SK-N-SH (cell line): ENCODE data around the gene MYBPC3. TPM values are rescaled to one million over a fixed set of nuclear protein-coding genes. Genes with fewer than 3 reads are reported as not detected.

Experiments
- CTCF ChIA-PET: fragments of 300-600, 350-600 bp; formaldehyde crosslinking; extraction: SDS; loops from one replicate; lab custom pipeline; 2021; lab: Yijun Ruan, JAX
- POLR2A ChIA-PET: fragments of 350-600 bp; sonication (Branson Sonifier 250); formaldehyde crosslinking; extraction: SDS; loops from one replicate; lab custom pipeline; 2020; ENCODE audit warnings: antibody characterized with exemption, inconsistent platforms; lab: Yijun Ruan, JAX
- DNase-seq: peaks from one replicate; pipeline ENCODE4 v3.0.0; 2012
- H2AFZ ChIP-seq: fragments of 200-600 bp; sonication (generic); 2 replicates; pipeline ENCODE4 v1.8.1; 2016; ENCODE audit warnings: antibody characterized with exemption, mild to moderate bottlenecking, low read depth
- H3F3A ChIP-seq: fragments of 200-600 bp; sonication (generic); replicated peaks from 2 replicates; pipeline ENCODE3; 2016; ENCODE audit warnings: antibody characterized with exemption, mild to moderate bottlenecking; ENCODE audit not compliant: insufficient read depth
- H3K27ac ChIP-seq, 2 experiments: fragments of 200-500 bp in 1 of 2; fragments of 200-600 bp in 1 of 2; sonication (Bioruptor generic) in 1 of 2; sonication (generic), shearing (Covaris generic) in 1 of 2; 2 replicates each; pipeline versions ENCODE4 v1.5.1 to v1.6.1; 2014 to 2016; ENCODE audit warnings: low read depth in 2 of 2, inconsistent platforms in 1 of 2, low read length in 1 of 2, mild to moderate bottlenecking in 1 of 2, mixed read lengths in 1 of 2
- H3K27me3 ChIP-seq: fragments of 200-600 bp; sonication (generic), shearing (Covaris generic); 2 replicates; pipeline ENCODE4 v1.6.1; 2016; ENCODE audit warnings: mixed run types; ENCODE audit not compliant: insufficient read depth
- H3K36me3 ChIP-seq, 2 experiments: fragments of 200-500 bp in 1 of 2; fragments of 200-600 bp in 1 of 2; sonication (Bioruptor generic) in 1 of 2; sonication (generic) in 1 of 2; replicated peaks in 1 of 2; 2 replicates each; pipeline versions ENCODE3 to v1.5.1; 2014 to 2016; ENCODE audit warnings: low read length in 1 of 2, mild to moderate bottlenecking in 1 of 2; ENCODE audit not compliant: insufficient read depth in 2 of 2, control insufficient read depth in 1 of 2
- H3K4me1 ChIP-seq, 2 experiments: fragments of 200-500 bp in 1 of 2; fragments of 200-600 bp in 1 of 2; sonication (Bioruptor generic) in 1 of 2; sonication (generic), shearing (Covaris generic) in 1 of 2; 2 replicates each; pipeline versions ENCODE4 v1.5.1 to v1.6.1; 2014 to 2016; ENCODE audit warnings: low read depth in 1 of 2, low read length in 1 of 2, mixed run types in 1 of 2; ENCODE audit not compliant: insufficient read depth in 2 of 2, control insufficient read depth in 1 of 2
- H3K4me2 ChIP-seq: fragments of 200-600 bp; sonication (generic), shearing (Covaris generic); 2 replicates; pipeline ENCODE4 v1.6.1; 2017; ENCODE audit warnings: mixed run types
- H3K4me3 ChIP-seq, 2 experiments: fragments of 200-500 bp in 1 of 2; fragments of 200-600 bp in 1 of 2; sonication (Bioruptor generic) in 1 of 2; sonication (generic), shearing (Covaris generic) in 1 of 2; 2 replicates each; pipeline versions ENCODE4 v1.5.1 to v1.8.1; 2014 to 2016; ENCODE audit warnings: low read depth in 2 of 2, inconsistent platforms in 1 of 2, low read length in 1 of 2, mild to moderate bottlenecking in 1 of 2, mixed read lengths in 1 of 2, moderate library complexity in 1 of 2
- H3K79me2 ChIP-seq: fragments of 200-600 bp; sonication (generic); 2 replicates; pipeline ENCODE4 v1.8.1; 2017; ENCODE audit warnings: mild to moderate bottlenecking; ENCODE audit not compliant: insufficient read depth
- H3K9ac ChIP-seq: fragments of 200-600 bp; sonication (generic); 2 replicates; pipeline ENCODE4 v1.6.1; 2017; ENCODE audit warnings: mixed run types
- H3K9me2 ChIP-seq: fragments of 200-600 bp; sonication (generic); 2 replicates; pipeline ENCODE4 v1.6.1; 2017; ENCODE audit warnings: mixed run types
- H3K9me3 ChIP-seq: fragments of 200-600 bp; sonication (generic); 2 replicates; pipeline ENCODE4 v1.6.1; 2017; ENCODE audit warnings: mixed run types, mild to moderate bottlenecking, moderate library complexity
- H4K20me1 ChIP-seq: fragments of 200-600 bp; sonication (generic); 2 replicates; pipeline ENCODE4 v1.6.1; 2017; ENCODE audit warnings: mild to moderate bottlenecking, mixed run types; ENCODE audit not compliant: insufficient read depth
- CHD2 ChIP-seq: fragments of 150-350 bp; IDR thresholded peaks from 2 replicates; pipeline ENCODE4 v1.6.1; 2018; ENCODE audit warnings: low read length; ENCODE audit not compliant: partially characterized antibody
- ELF1 ChIP-seq: IDR thresholded peaks from 2 replicates; pipeline ENCODE4 v1.4.0; 2012
- FOXJ3 ChIP-seq: sonication (generic); formaldehyde crosslinking; IDR thresholded peaks from 2 replicates; pipeline ENCODE4 v1.5.1; 2020; ENCODE audit warnings: mild to moderate bottlenecking, missing genetic modification reagents
- FOXM1 ChIP-seq: IDR thresholded peaks from 2 replicates; pipeline ENCODE4 v1.4.0; 2012; ENCODE audit warnings: low read depth, mild to moderate bottlenecking
- GABPA ChIP-seq: IDR thresholded peaks from 2 replicates; pipeline ENCODE4 v1.4.0; 2012; ENCODE audit warnings: low read depth, mild to moderate bottlenecking
- GATA2 ChIP-seq: sonication (generic); formaldehyde crosslinking; IDR thresholded peaks from 2 replicates; pipeline ENCODE4 v1.5.0; 2020; ENCODE audit warnings: mild to moderate bottlenecking, missing genetic modification reagents
- JUND ChIP-seq: IDR thresholded peaks from 2 replicates; pipeline ENCODE4 v1.4.0; 2012
- MEF2A ChIP-seq: IDR thresholded peaks from 2 replicates; pipeline ENCODE4 v1.4.0; 2012; ENCODE audit warnings: low read depth, borderline replicate concordance
- MXI1 ChIP-seq: IDR thresholded peaks from 2 replicates; pipeline ENCODE4 v1.6.1; 2012; ENCODE audit warnings: mild to moderate bottlenecking, low read depth, low read length, improper control_type of control experiment
- NFIC ChIP-seq: IDR thresholded peaks from 2 replicates; pipeline ENCODE4 v1.4.0; 2012; ENCODE audit warnings: borderline replicate concordance
- POLR2AphosphoS5 ChIP-seq: IDR thresholded peaks from 2 replicates; pipeline ENCODE4 v1.6.1; 2012; ENCODE audit warnings: low read depth, low read length
- RXRA ChIP-seq: IDR thresholded peaks from 2 replicates; pipeline ENCODE4 v1.4.0; 2012; ENCODE audit warnings: low read depth, mild to moderate bottlenecking, borderline replicate concordance
- SMC3 ChIP-seq: IDR thresholded peaks from 2 replicates; pipeline ENCODE4 v1.6.1; 2012; ENCODE audit warnings: low read depth, low read length, improper control_type of control experiment
- TAF1 ChIP-seq: IDR thresholded peaks from 2 replicates; pipeline ENCODE4 v1.6.1; 2012; ENCODE audit warnings: low read depth, mild to moderate bottlenecking, low read length, moderate library complexity, borderline replicate concordance
- TCF12 ChIP-seq: IDR thresholded peaks from 2 replicates; pipeline ENCODE4 v1.4.0; 2012
- TEAD4 ChIP-seq: IDR thresholded peaks from 2 replicates; pipeline ENCODE4 v1.4.0; 2012; ENCODE audit warnings: mild to moderate bottlenecking, borderline replicate concordance; ENCODE audit not compliant: insufficient read depth
- YY1 ChIP-seq: IDR thresholded peaks from 2 replicates; pipeline ENCODE4 v1.4.0; 2012; ENCODE audit warnings: low read depth, mild to moderate bottlenecking
- WGBS: methylation state at CpG from one replicate; pipeline ENCODE4 v1.1.6; 2017; ENCODE audit warnings: low lambda C conversion rate; 5-methylcytosine and 5-hydroxymethylcytosine counted together
- polyA plus RNA-seq, 3 experiments: library from polyadenylated mRNA; depleted of rRNA; stranded (reverse); fragments of >200 nt; gene quantifications; 2 replicates each; pipeline ENCODE4 v1.2.3, GENCODE V29; 2012
- TF ChIP-seq, protein P1 (sequence below): IDR thresholded peaks from 2 replicates; pipeline ENCODE4 v1.4.0; 2012; ENCODE audit warnings: low read depth
- TF ChIP-seq, protein P2 (sequence below): IDR thresholded peaks from 2 replicates; pipeline ENCODE4; 2012
- TF ChIP-seq, protein P3 (sequence below): IDR thresholded peaks from 2 replicates; pipeline ENCODE4 v1.4.0; 2012; ENCODE audit warnings: low read depth, borderline replicate concordance
- TF ChIP-seq, protein P4 (sequence below): fragments of 150-350 bp; IDR thresholded peaks from 2 replicates; pipeline ENCODE4 v1.6.1; 2016; ENCODE audit warnings: mild to moderate bottlenecking, low read depth, low read length

Gene MYBPC3
- polyA plus RNA-seq, 1 of the 3 experiments (the other 2 are of a cell fraction) = not detected

DNA sequence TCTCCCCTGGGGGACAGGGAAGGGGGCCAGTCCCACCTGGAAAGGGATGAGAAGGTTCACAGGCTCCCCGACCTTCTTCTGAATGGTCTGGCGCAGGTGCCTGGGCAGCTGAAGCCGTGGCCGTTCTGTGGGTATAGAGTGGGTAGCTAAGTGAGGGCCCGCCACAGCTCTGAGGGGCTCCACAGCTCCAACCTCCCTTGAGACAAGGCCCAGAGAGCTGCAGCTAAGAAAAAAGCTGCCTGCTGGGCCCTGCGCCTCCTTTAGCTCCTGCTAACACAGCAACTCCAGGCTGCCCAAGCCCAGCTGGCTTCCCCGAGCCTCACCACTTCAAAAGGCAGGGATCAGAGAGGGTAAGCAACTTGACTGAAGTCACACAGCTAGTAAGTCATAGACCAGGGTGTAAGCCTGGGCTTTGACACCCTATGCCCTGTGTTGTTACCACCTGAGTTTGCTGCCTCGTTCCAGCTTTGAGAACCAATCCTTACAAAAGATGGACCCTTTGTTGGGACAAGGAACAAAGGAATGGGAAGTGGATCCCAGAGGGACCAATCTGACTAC is 18.5 kb downstream of the MYBPC3 start:
- Histone ChIP-seq H3K27ac (no peak overlapping the region), H3K79me2 (no peaks in the 10 kb centered on the region), H3K9ac (no peak overlapping the region), H3K4me1 (no peaks in the 10 kb centered on the region), H3K4me3 (no peak overlapping the region), H3K4me2 (no peak overlapping the region), H3K27me3 (no peaks in the 10 kb centered on the region), H3K36me3 (peaks cover 0 to 3% of the 10 kb centered on the region in 2 experiments), H3K9me2 (no peaks in the 10 kb centered on the region), H2AFZ (no peak overlapping the region), H4K20me1 (no peaks in the 10 kb centered on the region), H3F3A (no peaks in the 10 kb centered on the region), H3K9me3 (no peaks in the 10 kb centered on the region)
- no peak for DNase-seq
- CTCF ChIA-PET = interaction anchor here (0.9 to 1.1 kb wide), 3 partner anchors 19 to 21 kb away, joined by 3 read pairs; no protein-coding TSS in a partner anchor
- WGBS = 50% methylated on average over 1 of the region's 8 CpGs
- POLR2A ChIA-PET = no interaction called here
- TF ChIP-seq, protein P1, sequence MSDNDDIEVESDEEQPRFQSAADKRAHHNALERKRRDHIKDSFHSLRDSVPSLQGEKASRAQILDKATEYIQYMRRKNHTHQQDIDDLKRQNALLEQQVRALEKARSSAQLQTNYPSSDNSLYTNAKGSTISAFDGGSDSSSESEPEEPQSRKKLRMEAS = no peak
- TF ChIP-seq ELF1 = no peak
- no peak for TF ChIP-seq GABPA
- TF ChIP-seq, protein P2, sequence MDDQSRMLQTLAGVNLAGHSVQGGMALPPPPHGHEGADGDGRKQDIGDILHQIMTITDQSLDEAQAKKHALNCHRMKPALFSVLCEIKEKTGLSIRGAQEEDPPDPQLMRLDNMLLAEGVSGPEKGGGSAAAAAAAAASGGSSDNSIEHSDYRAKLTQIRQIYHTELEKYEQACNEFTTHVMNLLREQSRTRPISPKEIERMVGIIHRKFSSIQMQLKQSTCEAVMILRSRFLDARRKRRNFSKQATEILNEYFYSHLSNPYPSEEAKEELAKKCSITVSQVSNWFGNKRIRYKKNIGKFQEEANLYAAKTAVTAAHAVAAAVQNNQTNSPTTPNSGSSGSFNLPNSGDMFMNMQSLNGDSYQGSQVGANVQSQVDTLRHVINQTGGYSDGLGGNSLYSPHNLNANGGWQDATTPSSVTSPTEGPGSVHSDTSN = no peak
- TF ChIP-seq MXI1 = no peak
- TF ChIP-seq FOXM1 = no peak
- TF ChIP-seq TAF1 = no peak
- TF ChIP-seq, protein P3, sequence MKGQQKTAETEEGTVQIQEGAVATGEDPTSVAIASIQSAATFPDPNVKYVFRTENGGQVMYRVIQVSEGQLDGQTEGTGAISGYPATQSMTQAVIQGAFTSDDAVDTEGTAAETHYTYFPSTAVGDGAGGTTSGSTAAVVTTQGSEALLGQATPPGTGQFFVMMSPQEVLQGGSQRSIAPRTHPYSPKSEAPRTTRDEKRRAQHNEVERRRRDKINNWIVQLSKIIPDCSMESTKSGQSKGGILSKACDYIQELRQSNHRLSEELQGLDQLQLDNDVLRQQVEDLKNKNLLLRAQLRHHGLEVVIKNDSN = no peak
- no peak for TF ChIP-seq TCF12
- TF ChIP-seq GATA2 (CRISPR knock-in tag) = no peak
- TF ChIP-seq TEAD4 = no peak

DNA sequence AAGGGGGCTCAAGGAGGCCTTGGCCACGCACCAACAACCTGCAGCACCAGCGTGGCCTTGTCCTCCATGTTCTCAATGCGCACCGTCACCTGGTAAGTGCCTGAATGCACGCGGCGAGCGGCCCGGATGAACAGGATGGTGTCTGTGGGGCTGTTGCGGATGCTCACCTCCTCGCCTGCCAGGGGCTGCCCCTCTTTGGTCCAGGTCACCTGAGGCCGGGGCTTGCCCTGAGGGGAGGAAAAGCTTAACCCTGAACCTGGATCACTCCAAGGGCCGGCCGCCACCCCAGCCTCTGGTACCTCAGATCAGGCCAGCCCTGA is 19.0 kb downstream of the MYBPC3 start:
- H2AFZ ChIP-seq = no peak overlapping the region
- CTCF ChIA-PET = interaction anchor here (0.9 to 1.1 kb wide), 2 partner anchors 19 to 20 kb away, joined by 3 read pairs; no protein-coding TSS in a partner anchor

More for the DNA sequence above, 19.0 kb downstream of the MYBPC3 start:
- Histone ChIP-seq H4K20me1 (no peaks in the 10 kb centered on the region), H3F3A (no peaks in the 10 kb centered on the region), H3K79me2 (no peaks in the 10 kb centered on the region), H3K27ac (no peak overlapping the region), H3K4me1 (no peaks in the 10 kb centered on the region), H3K9ac (no peak overlapping the region), H3K4me3 (no peak overlapping the region), H3K27me3 (no peaks in the 10 kb centered on the region), H3K9me3 (no peaks in the 10 kb centered on the region), H3K36me3 (peaks cover 0 to 8% of the 10 kb centered on the region in 2 experiments), H3K9me2 (no peaks in the 10 kb centered on the region), H3K4me2 (no peak overlapping the region)
- peak; percentile 34 for DNase-seq
- POLR2A ChIA-PET = no interaction called here
- WGBS = 98% methylated on average over 10 of the region's 14 CpGs
- TF ChIP-seq NFIC (no peak), MXI1 (no peak), MEF2A (no peak), CHD2 (no peak), JUND (no peak), FOXJ3 (CRISPR knock-in tag) (no peak), RXRA (no peak), POLR2AphosphoS5 (no peak), SMC3 (no peak), YY1 (no peak)
- TF ChIP-seq, protein P3 = no peak
- TF ChIP-seq, protein P2 = no peak
- TF ChIP-seq, protein P4, sequence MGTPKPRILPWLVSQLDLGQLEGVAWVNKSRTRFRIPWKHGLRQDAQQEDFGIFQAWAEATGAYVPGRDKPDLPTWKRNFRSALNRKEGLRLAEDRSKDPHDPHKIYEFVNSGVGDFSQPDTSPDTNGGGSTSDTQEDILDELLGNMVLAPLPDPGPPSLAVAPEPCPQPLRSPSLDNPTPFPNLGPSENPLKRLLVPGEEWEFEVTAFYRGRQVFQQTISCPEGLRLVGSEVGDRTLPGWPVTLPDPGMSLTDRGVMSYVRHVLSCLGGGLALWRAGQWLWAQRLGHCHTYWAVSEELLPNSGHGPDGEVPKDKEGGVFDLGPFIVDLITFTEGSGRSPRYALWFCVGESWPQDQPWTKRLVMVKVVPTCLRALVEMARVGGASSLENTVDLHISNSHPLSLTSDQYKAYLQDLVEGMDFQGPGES = no peak
- TF ChIP-seq, protein P1 = no peak
